ENCODE measurements around the gene CCDC30. TPM values are rescaled to one million over a fixed set of nuclear protein-coding genes. Genes with fewer than 3 reads are reported as not detected.

Gene CCDC30
- total RNA-seq, 4 donors from 2014 or later, result 1.5 to 11.0 (median 6.0) TPM

DNA sequence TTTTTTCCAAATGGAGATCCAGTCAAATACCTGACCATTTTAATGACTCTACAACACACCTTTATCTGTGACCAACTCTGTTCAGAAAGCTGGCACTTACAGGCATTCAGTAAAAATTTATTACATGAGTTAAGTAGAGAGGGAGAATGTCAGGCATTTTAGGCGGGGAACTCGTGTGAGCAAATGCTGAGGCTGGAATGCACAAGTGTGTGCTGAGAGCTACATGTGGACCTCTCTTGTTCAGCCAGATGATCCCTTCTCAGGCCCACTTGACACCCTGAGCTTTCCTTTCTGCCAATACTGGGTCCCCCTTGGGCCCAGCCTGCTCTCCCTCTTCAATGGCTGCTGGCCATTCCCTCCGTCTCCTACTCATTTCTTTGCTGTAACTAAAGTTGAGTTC, 206.8 kb downstream of the CCDC30 start:
- TF ChIP-seq, protein P1, sequence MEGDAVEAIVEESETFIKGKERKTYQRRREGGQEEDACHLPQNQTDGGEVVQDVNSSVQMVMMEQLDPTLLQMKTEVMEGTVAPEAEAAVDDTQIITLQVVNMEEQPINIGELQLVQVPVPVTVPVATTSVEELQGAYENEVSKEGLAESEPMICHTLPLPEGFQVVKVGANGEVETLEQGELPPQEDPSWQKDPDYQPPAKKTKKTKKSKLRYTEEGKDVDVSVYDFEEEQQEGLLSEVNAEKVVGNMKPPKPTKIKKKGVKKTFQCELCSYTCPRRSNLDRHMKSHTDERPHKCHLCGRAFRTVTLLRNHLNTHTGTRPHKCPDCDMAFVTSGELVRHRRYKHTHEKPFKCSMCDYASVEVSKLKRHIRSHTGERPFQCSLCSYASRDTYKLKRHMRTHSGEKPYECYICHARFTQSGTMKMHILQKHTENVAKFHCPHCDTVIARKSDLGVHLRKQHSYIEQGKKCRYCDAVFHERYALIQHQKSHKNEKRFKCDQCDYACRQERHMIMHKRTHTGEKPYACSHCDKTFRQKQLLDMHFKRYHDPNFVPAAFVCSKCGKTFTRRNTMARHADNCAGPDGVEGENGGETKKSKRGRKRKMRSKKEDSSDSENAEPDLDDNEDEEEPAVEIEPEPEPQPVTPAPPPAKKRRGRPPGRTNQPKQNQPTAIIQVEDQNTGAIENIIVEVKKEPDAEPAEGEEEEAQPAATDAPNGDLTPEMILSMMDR (IDR thresholded peaks at IDR 0.05), result no peak
- TF ChIP-seq POLR2A (IDR thresholded peaks at IDR 0.05), result no peak
- H3K4me3 ChIP-seq, result no peak overlapping the region
- no peak overlapping the region for H3K27ac ChIP-seq
- no peaks in the 10 kb centered on the region for H3K4me1 ChIP-seq
- DNase-seq, result no peak
- H3K27me3 ChIP-seq, result no peaks in the 10 kb centered on the region
- intact Hi-C loops (cut with DNase I; ENCODE audit: low total_unique reads), result no loop called here
- H3K36me3 ChIP-seq, result no peaks in the 10 kb centered on the region
- H3K9me3 ChIP-seq, result no peaks in the 10 kb centered on the region

GRCh38 chr1:42670425-42670824, 207.3 kb downstream of the CCDC30 start:
- no peaks in the 10 kb centered on the region for H3K27me3 ChIP-seq
- no peaks in the 10 kb centered on the region for H3K9me3 ChIP-seq
- intact Hi-C loops (cut with DNase I; ENCODE audit: low total_unique reads), result no loop called here
- no peak for TF ChIP-seq POLR2A (IDR thresholded peaks at IDR 0.05)
- TF ChIP-seq, protein P1 (IDR thresholded peaks at IDR 0.05), result no peak
- DNase-seq, result no peak
- H3K4me3 ChIP-seq, result no peak overlapping the region
- no peak overlapping the region for H3K27ac ChIP-seq
- no peaks in the 10 kb centered on the region for H3K36me3 ChIP-seq
- no peaks in the 10 kb centered on the region for H3K4me1 ChIP-seq

DNA sequence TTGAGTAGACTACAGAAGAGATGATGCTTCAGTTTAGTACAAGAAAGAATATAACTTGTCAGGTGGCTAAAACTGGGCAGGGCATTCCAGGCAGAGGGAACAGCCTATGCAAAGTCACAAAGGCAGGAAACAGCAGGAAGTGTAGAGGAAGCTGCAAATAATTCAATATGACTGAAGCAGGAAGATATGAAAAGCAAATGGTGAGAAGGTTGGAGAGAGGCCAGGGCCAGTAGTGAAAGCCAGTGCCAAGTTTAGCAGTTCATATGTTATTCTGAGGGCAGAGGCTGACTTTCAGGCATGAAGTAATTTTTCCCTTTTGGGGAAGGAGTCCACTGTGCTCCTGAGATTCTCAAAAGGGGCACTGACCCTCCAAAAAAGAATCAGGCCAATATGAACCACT, 211.1 kb downstream of the CCDC30 start:
- Histone ChIP-seq H3K4me1 (no peaks in the 10 kb centered on the region), H3K27ac (no peak overlapping the region), H3K4me3 (no peak overlapping the region), H3K9me3 (no peaks in the 10 kb centered on the region), H3K36me3 (no peaks in the 10 kb centered on the region), H3K27me3 (no peaks in the 10 kb centered on the region)
- no peak for DNase-seq
- intact Hi-C loops (cut with DNase I; ENCODE audit: low total_unique reads), result no loop called here
- TF ChIP-seq, protein P1 (IDR thresholded peaks at IDR 0.05), result no peak
- no peak for TF ChIP-seq POLR2A (IDR thresholded peaks at IDR 0.05)

GRCh38 chr1:42674682-42675081, 211.6 kb downstream of the CCDC30 start:
- Histone ChIP-seq H3K9me3 (no peaks in the 10 kb centered on the region), H3K4me3 (no peak overlapping the region), H3K36me3 (no peaks in the 10 kb centered on the region), H3K27ac (no peak overlapping the region), H3K27me3 (no peaks in the 10 kb centered on the region), H3K4me1 (no peaks in the 10 kb centered on the region)
- TF ChIP-seq, protein P1 (IDR thresholded peaks at IDR 0.05), result no peak
- no peak for TF ChIP-seq POLR2A (IDR thresholded peaks at IDR 0.05)
- intact Hi-C loops (cut with DNase I; ENCODE audit: low total_unique reads), result no loop called here
- DNase-seq, result no peak

- Histone ChIP-seq H3K27ac (no peak overlapping the region), H3K27me3 (no peaks in the 10 kb centered on the region), H3K4me1 (no peaks in the 10 kb centered on the region), H3K36me3 (no peaks in the 10 kb centered on the region), H3K4me3 (no peak overlapping the region), H3K9me3 (no peaks in the 10 kb centered on the region)
- intact Hi-C loops (cut with DNase I; ENCODE audit: low total_unique reads), result no loop called here
- DNase-seq, result no peak
- TF ChIP-seq, protein P1 (IDR thresholded peaks at IDR 0.05), result no peak
- TF ChIP-seq POLR2A (IDR thresholded peaks at IDR 0.05), result no peak
Observed at GRCh38 chr1:42675467-42675866, 212.4 kb downstream of the CCDC30 start.

Data from uterus (tissue), 4 donors.